ENCODE measurements around the gene FAM185A.
"Not testable (repeated sequence)": the region's sequence is repeated elsewhere in the genome, so short reads cannot be mapped to it uniquely, and the experiment has no call there.

The FAM185A gene

GRCh38 chr7:102788770-102789169 lies 40.0 kb downstream of the FAM185A start:
- POLR2A ChIA-PET; CTCF ChIA-PET; H3K9me3 ChIP-seq (ENCODE audit: control insufficient read depth, insufficient read depth, low read depth, low read length); H3K4me3 ChIP-seq (ENCODE audit: low read depth, low read length); H3K36me3 ChIP-seq (ENCODE audit: control insufficient read depth in 2 of 2, insufficient read depth in 1 of 2, low read length in 2 of 2); H3K27ac ChIP-seq (ENCODE audit: extremely low read depth, low read depth, low read length); H3K4me1 ChIP-seq (ENCODE audit: control insufficient read depth, insufficient read depth, low read length): not testable (repeated sequence)

DNA sequence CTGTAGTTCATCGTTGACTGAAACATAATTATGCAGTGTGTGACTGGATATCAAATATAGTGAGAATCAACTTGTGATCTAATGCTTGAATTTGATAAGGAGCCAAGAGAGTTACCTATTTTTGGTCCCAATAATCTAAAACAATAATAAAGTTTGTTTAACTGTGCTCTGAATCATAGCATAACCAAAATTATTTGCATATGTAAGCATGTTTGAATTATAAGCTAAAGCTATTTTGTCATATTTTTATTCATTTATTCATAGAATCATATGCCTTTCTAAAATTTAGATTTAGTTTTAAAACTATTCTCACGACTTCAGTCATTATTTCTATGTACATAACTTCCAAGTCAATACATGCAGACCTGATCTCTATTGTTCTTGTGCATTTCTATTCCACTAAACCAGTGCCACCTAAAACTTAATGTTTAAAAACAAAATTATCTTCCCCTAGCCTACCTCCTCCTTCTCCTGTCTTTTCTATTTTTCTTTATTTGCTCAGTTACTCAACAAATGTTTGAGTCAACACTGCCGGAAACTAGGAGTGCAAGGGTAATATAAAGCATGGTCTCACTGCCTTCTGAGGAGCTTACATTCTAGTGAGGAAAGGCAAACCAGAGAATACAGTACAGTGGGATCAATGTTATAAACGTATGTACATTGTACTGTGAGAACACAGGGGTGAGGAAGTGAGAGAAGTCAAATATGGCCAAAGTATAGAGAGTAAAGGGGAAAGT lies 41.7 kb downstream of the FAM185A start:
- H3K9me3 ChIP-seq (ENCODE audit: control insufficient read depth, insufficient read depth, low read depth, low read length); H3K36me3 ChIP-seq (ENCODE audit: control insufficient read depth in 2 of 2, insufficient read depth in 1 of 2, low read length in 2 of 2); CTCF ChIA-PET; H3K4me3 ChIP-seq (ENCODE audit: low read depth, low read length); H3K4me1 ChIP-seq (ENCODE audit: control insufficient read depth, insufficient read depth, low read length); H3K27ac ChIP-seq (ENCODE audit: extremely low read depth, low read depth, low read length); POLR2A ChIA-PET: not testable (repeated sequence)

DNA sequence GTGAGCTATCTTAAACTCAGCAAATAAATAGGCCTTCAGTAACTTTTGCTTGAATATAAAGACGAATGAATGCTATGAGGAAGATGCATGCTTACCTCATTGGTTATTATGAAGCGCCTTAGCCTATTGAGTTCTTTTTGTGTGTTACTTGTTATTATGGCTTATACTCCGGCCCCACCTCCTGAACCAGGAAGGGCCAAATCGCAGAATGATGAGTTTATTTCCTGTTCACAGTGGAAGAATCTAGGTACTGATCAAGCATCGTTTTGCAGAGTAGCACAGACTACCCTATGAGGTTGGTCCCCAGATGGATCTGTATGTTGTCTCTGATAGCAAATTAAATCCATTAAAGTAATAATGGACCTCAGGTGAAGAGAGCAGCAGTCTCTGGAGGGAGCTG lies 42.6 kb downstream of the FAM185A start:
- H3K27ac ChIP-seq (ENCODE audit: extremely low read depth, low read depth, low read length); H3K36me3 ChIP-seq (ENCODE audit: control insufficient read depth in 2 of 2, insufficient read depth in 1 of 2, low read length in 2 of 2); H3K4me3 ChIP-seq (ENCODE audit: low read depth, low read length); H3K4me1 ChIP-seq (ENCODE audit: control insufficient read depth, insufficient read depth, low read length); CTCF ChIA-PET; POLR2A ChIA-PET; H3K9me3 ChIP-seq (ENCODE audit: control insufficient read depth, insufficient read depth, low read depth, low read length): not testable (repeated sequence)

GRCh38 chr7:102791831-102792230 lies 43.0 kb downstream of the FAM185A start:
- H3K9me3 ChIP-seq (ENCODE audit: control insufficient read depth, insufficient read depth, low read depth, low read length); CTCF ChIA-PET; H3K4me1 ChIP-seq (ENCODE audit: control insufficient read depth, insufficient read depth, low read length); H3K4me3 ChIP-seq (ENCODE audit: low read depth, low read length); POLR2A ChIA-PET; H3K27ac ChIP-seq (ENCODE audit: extremely low read depth, low read depth, low read length); H3K36me3 ChIP-seq (ENCODE audit: control insufficient read depth in 2 of 2, insufficient read depth in 1 of 2, low read length in 2 of 2): not testable (repeated sequence)

DNA sequence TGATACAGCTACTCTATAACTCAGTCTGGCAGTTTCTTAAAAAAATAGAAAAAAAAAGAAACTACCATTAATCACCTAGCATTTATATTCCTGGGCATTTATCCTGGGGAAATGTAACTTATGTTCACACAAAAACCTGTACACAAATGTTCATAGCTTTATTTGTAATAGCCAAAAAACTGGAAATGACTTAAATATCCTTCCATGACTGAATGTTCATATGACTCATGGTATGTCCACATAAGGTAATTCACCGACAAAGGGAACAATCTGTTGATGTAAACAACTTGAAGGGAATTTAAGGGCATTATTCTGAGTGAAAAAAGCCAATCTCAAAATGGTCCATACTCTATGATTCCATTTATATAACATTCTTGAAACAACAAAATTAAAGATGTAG lies 45.8 kb downstream of the FAM185A start:
- H3K36me3 ChIP-seq (ENCODE audit: control insufficient read depth in 2 of 2, insufficient read depth in 1 of 2, low read length in 2 of 2); H3K9me3 ChIP-seq (ENCODE audit: control insufficient read depth, insufficient read depth, low read depth, low read length); H3K4me1 ChIP-seq (ENCODE audit: control insufficient read depth, insufficient read depth, low read length); POLR2A ChIA-PET; H3K4me3 ChIP-seq (ENCODE audit: low read depth, low read length); H3K27ac ChIP-seq (ENCODE audit: extremely low read depth, low read depth, low read length); CTCF ChIA-PET: not testable (repeated sequence)

DNA sequence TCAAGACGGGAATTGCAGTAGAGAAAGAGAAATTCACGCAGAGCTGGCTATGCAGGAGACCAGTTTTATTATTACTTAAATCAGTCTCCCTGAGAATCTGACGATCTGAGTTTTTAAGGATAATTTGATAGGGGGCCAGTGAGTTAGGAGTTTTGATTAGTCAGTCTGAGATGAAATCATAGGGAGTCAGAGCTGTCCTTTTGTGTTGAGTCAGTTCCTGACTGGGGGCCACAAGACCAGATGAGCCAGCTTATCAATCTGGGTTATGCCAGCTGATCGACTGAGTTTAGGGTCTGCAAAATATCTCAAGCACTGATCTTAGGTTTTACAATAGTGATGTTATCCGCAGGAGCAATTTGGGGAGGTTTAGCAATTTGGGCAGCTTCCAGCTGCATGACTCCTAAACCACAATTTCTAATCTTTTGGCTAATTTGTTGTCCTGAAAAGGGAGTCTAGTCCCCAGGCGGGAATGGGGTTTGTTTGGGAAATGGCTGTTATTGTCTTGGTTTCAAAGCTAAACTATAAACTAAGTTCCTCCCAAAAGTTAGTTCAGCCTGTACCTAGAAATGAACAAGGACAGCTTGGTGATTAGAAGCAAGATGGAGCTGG lies 47.3 kb downstream of the FAM185A start:
- H3K4me3 ChIP-seq (ENCODE audit: low read depth, low read length); CTCF ChIA-PET; H3K27ac ChIP-seq (ENCODE audit: extremely low read depth, low read depth, low read length); H3K36me3 ChIP-seq (ENCODE audit: control insufficient read depth in 2 of 2, insufficient read depth in 1 of 2, low read length in 2 of 2); POLR2A ChIA-PET; H3K4me1 ChIP-seq (ENCODE audit: control insufficient read depth, insufficient read depth, low read length); H3K9me3 ChIP-seq (ENCODE audit: control insufficient read depth, insufficient read depth, low read depth, low read length): not testable (repeated sequence)

GRCh38 chr7:102806613-102807012 lies 57.8 kb downstream of the FAM185A start:
- H3K27ac ChIP-seq (ENCODE audit: extremely low read depth, low read depth, low read length) = no peak overlapping the region
- TF ChIP-seq ZNF777 (tag by site-specific recombination; IDR thresholded peaks at IDR 0.05; ENCODE audit: borderline replicate concordance) = no peak
- TF ChIP-seq ZNF169 (tag by site-specific recombination; IDR thresholded peaks at IDR 0.05) = no peak
- TF ChIP-seq HOXD13 (CRISPR knock-in tag; IDR thresholded peaks at IDR 0.05; ENCODE audit: borderline replicate concordance) = no peak
- H3K9me3 ChIP-seq (ENCODE audit: control insufficient read depth, insufficient read depth, low read depth, low read length) = no peaks in the 10 kb centered on the region
- H3K4me3 ChIP-seq (ENCODE audit: low read depth, low read length) = no peak overlapping the region
- ChIA-PET POLR2A (no interaction called here), CTCF (no interaction called here)
- no peaks in the 10 kb centered on the region for H3K4me1 ChIP-seq (ENCODE audit: control insufficient read depth, insufficient read depth, low read length)
- H3K36me3 ChIP-seq (ENCODE audit: control insufficient read depth in 2 of 2, insufficient read depth in 1 of 2, low read length in 2 of 2) = peaks cover 0 to 15% of the 10 kb centered on the region in 2 experiments; a peak in 2 of 3 replicates

- Histone ChIP-seq H3K4me1 (ENCODE audit: control insufficient read depth, insufficient read depth, low read length) (no peaks in the 10 kb centered on the region), H3K36me3 (ENCODE audit: control insufficient read depth in 2 of 2, insufficient read depth in 1 of 2, low read length in 2 of 2) (peaks cover 0 to 15% of the 10 kb centered on the region in 2 experiments; a peak in 2 of 3 replicates), H3K4me3 (ENCODE audit: low read depth, low read length) (no peak overlapping the region), H3K27ac (ENCODE audit: extremely low read depth, low read depth, low read length) (no peak overlapping the region), H3K9me3 (ENCODE audit: control insufficient read depth, insufficient read depth, low read depth, low read length) (no peaks in the 10 kb centered on the region)
- ChIA-PET POLR2A (no interaction called here), CTCF (no interaction called here)
- TF ChIP-seq ZNF133 (tag by site-specific recombination; IDR thresholded peaks at IDR 0.05) (no peak), ZBTB7A (tag by site-specific recombination; IDR thresholded peaks at IDR 0.05; ENCODE audit: low read depth) (no peak), ZNF596 (tag by site-specific recombination; IDR thresholded peaks at IDR 0.05) (no peak), KLF16 (tag by site-specific recombination; IDR thresholded peaks at IDR 0.05) (no peak), ZNF629 (tag by site-specific recombination; IDR thresholded peaks at IDR 0.05) (no peak)
- TF ChIP-seq, protein P1, sequence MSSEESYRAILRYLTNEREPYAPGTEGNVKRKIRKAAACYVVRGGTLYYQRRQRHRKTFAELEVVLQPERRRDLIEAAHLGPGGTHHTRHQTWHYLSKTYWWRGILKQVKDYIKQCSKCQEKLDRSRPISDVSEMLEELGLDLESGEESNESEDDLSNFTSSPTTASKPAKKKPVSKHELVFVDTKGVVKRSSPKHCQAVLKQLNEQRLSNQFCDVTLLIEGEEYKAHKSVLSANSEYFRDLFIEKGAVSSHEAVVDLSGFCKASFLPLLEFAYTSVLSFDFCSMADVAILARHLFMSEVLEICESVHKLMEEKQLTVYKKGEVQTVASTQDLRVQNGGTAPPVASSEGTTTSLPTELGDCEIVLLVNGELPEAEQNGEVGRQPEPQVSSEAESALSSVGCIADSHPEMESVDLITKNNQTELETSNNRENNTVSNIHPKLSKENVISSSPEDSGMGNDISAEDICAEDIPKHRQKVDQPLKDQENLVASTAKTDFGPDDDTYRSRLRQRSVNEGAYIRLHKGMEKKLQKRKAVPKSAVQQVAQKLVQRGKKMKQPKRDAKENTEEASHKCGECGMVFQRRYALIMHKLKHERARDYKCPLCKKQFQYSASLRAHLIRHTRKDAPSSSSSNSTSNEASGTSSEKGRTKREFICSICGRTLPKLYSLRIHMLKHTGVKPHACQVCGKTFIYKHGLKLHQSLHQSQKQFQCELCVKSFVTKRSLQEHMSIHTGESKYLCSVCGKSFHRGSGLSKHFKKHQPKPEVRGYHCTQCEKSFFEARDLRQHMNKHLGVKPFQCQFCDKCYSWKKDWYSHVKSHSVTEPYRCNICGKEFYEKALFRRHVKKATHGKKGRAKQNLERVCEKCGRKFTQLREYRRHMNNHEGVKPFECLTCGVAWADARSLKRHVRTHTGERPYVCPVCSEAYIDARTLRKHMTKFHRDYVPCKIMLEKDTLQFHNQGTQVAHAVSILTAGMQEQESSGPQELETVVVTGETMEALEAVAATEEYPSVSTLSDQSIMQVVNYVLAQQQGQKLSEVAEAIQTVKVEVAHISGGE (tag by site-specific recombination; conservative IDR thresholded peaks at IDR 0.05; ENCODE audit: low read depth) = no peak
These were observed 62.1 kb downstream of the FAM185A start for GRCh38 chr7:102810916-102811315.
